GM12878 (cell line): ENCODE results near the gene PDZD2. TPM values are rescaled to one million over a fixed set of nuclear protein-coding genes. Genes with fewer than 3 reads are reported as not detected.

Experiments
- ATAC-seq: fragments of 200-7000 bp; cut with Tn5 transposase; 3 replicates; pipeline ENCODE4 v1.9.1; 2020; ENCODE audit warnings: mild to moderate bottlenecking, moderate library complexity
- BruUV-seq: library from RNA; stranded (reverse); fragments of 400-500 nt; replicated peaks from 2 replicates; lab custom pipeline; 2021; lab: Mats Ljungman, UMichigan
- CTCF ChIA-PET: fragments of 300-600 bp; sonication (Branson Sonifier 250); formaldehyde crosslinking; extraction: SDS; loops from one replicate; lab custom pipeline; 2021; ENCODE audit warnings: inconsistent platforms; lab: Yijun Ruan, JAX
- POLR2A ChIA-PET: fragments of 350-600 bp; formaldehyde crosslinking; extraction: SDS; loops from one replicate; lab custom pipeline; 2021; ENCODE audit warnings: inconsistent platforms; lab: Charles Lee
- RAD21 ChIA-PET: fragments of 300-600 bp; sonication (Branson Sonifier 250); formaldehyde crosslinking; loops from one replicate; lab custom pipeline; 2023; ENCODE audit warnings: antibody characterized with exemption; ENCODE audit not compliant: unreplicated experiment; lab: Charles Lee
- SMC1A ChIA-PET: fragments of 300-600 bp; sonication (Branson Sonifier 250); formaldehyde crosslinking; loops from one replicate; lab custom pipeline; 2023; ENCODE audit not compliant: unreplicated experiment, uncharacterized antibody; lab: Charles Lee
- DNase-seq: peaks from one replicate; pipeline ENCODE4 v3.0.0-alpha.2; 2011; ENCODE audit warnings: low read depth, low spot score
- FAIRE-seq: peaks from 3 replicates; lab custom pipeline; 2011; peaks lifted over from hg19 to GRCh38; lab: Jason Lieb, UNC
- H2AFZ ChIP-seq: 2 replicates; pipeline ENCODE4 v1.6.0; 2011; ENCODE audit warnings: low read depth, low read length, control low read depth; ENCODE audit not compliant: control insufficient read depth
- H3K27ac ChIP-seq: 2 replicates; pipeline ENCODE4 v1.5.1; 2011; ENCODE audit warnings: control low read depth; ENCODE audit not compliant: control insufficient read depth, insufficient read depth
- H3K27me3 ChIP-seq, 2 experiments: replicated peaks in 1 of 2; 2 replicates each; pipeline versions ENCODE4 v1.6.0 to v1.6.1; 2011; ENCODE audit warnings: low read length in 1 of 2; ENCODE audit not compliant: control insufficient read depth in 2 of 2, insufficient read depth in 2 of 2
- H3K36me3 ChIP-seq, 2 experiments: 2 replicates each; pipeline ENCODE4 v1.5.1; 2011; ENCODE audit warnings: low read length in 1 of 2; ENCODE audit not compliant: control insufficient read depth in 2 of 2, insufficient read depth in 2 of 2
- H3K4me1 ChIP-seq: 2 replicates; pipeline ENCODE4 v1.6.1; 2011; ENCODE audit warnings: mild to moderate bottlenecking, low read length, moderate library complexity, mixed read lengths; ENCODE audit not compliant: control insufficient read depth, insufficient read depth
- H3K4me2 ChIP-seq: 2 replicates; pipeline ENCODE4 v1.6.0; 2011; ENCODE audit warnings: control low read depth; ENCODE audit not compliant: control insufficient read depth, insufficient read depth
- H3K4me3 ChIP-seq: fragments of 200-600 bp; sonication (generic); 2 replicates; pipeline ENCODE4 v1.5.1; 2016
- H3K79me2 ChIP-seq: 2 replicates; pipeline ENCODE4 v1.6.0; 2011; ENCODE audit warnings: low read length; ENCODE audit not compliant: control insufficient read depth, insufficient read depth
- H3K9ac ChIP-seq: 2 replicates; pipeline ENCODE4 v1.8.0; 2011; ENCODE audit warnings: low read length, control low read depth, mixed read lengths; ENCODE audit not compliant: control insufficient read depth, insufficient read depth
- H3K9me3 ChIP-seq: replicated peaks from 3 replicates; pipeline ENCODE4 v1.5.1; 2011; ENCODE audit warnings: mild to moderate bottlenecking, low read length; ENCODE audit not compliant: control insufficient read depth, insufficient read depth
- H4K20me1 ChIP-seq: 2 replicates; pipeline ENCODE4 v1.6.0; 2011; ENCODE audit not compliant: control insufficient read depth, insufficient read depth
- BRCA1 ChIP-seq: IDR thresholded peaks from 2 replicates; pipeline ENCODE4 v1.6.1; 2011; ENCODE audit warnings: low read depth, low read length, improper control_type of control experiment
- CREB1 ChIP-seq: IDR thresholded peaks from 2 replicates; pipeline ENCODE4 v1.6.1; 2012; ENCODE audit warnings: low read depth, mild to moderate bottlenecking, inconsistent platforms
- CREM ChIP-seq: IDR thresholded peaks from 2 replicates; pipeline ENCODE4 v1.6.1; 2014; ENCODE audit warnings: antibody characterized with exemption, low read depth
- EP300 ChIP-seq, 2 experiments: fragments of 150-350 bp in 1 of 2; IDR thresholded peaks; 2 replicates each; pipeline ENCODE4 v1.6.1; 2011 to 2012; ENCODE audit warnings: low read depth in 2 of 2, low read length in 2 of 2, borderline replicate concordance in 1 of 2, improper control_type of control experiment in 1 of 2, inconsistent platforms in 1 of 2; ENCODE audit not compliant: control insufficient read depth in 1 of 2
- GATAD2B ChIP-seq: fragments of 450-650 bp; conservative IDR thresholded peaks from 2 replicates; pipeline ENCODE4 v1.6.1; 2017; ENCODE audit warnings: low read depth, mild to moderate bottlenecking, moderate library complexity
- MYB ChIP-seq: fragments of 150-350 bp; IDR thresholded peaks from 2 replicates; pipeline ENCODE4 v1.6.1; 2014; ENCODE audit warnings: mild to moderate bottlenecking, low read depth, low read length, borderline replicate concordance
- POLR2A ChIP-seq: IDR thresholded peaks from 2 replicates; pipeline ENCODE4 v1.6.1; 2011; ENCODE audit warnings: low read depth, mild to moderate bottlenecking, low read length
- SIN3A ChIP-seq: IDR thresholded peaks from 2 replicates; pipeline ENCODE4 v1.6.1; 2012; ENCODE audit warnings: low read depth, low read length, improper control_type of control experiment
- SIX5 ChIP-seq: IDR thresholded peaks from 2 replicates; pipeline ENCODE4 v1.6.1; 2011; ENCODE audit warnings: mild to moderate bottlenecking, low read depth, low read length, moderate library complexity; ENCODE audit not compliant: severe bottlenecking
- STAT1 ChIP-seq: fragments of 450-650 bp; conservative IDR thresholded peaks from 2 replicates; pipeline ENCODE4 v1.6.1; 2014; ENCODE audit warnings: antibody characterized with exemption, mild to moderate bottlenecking
- ZNF24 ChIP-seq: fragments of 450-650 bp; IDR thresholded peaks from 2 replicates; pipeline ENCODE4 v1.6.1; 2017; ENCODE audit warnings: antibody characterized with exemption, mild to moderate bottlenecking
- ZNF384 ChIP-seq: IDR thresholded peaks from 2 replicates; pipeline ENCODE4 v1.6.1; 2012; ENCODE audit warnings: low read depth, mild to moderate bottlenecking, low read length, improper control_type of control experiment, borderline replicate concordance
- WGBS: methylation state at CpG from one replicate; pipeline ENCODE4 v1.1.6; 2016; ENCODE audit warnings: low lambda C conversion rate; ENCODE audit not compliant: insufficient replicate concordance, insufficient coverage; ENCODE audit errors: missing lambda C conversion rate; 5-methylcytosine and 5-hydroxymethylcytosine counted together
- in situ Hi-C: fragments of 300-500 bp; cut with MboI; formaldehyde crosslinking; loops from 9 replicates; pipeline ENCODE4 v1.14.3; 2018; ENCODE audit warnings: mixed read lengths
- intact Hi-C: fragments of 100-400 bp; cut with micrococcal nuclease; formaldehyde crosslinking; loops from one replicate; pipeline ENCODE4 v1.14.2; 2022; ENCODE audit not compliant: unreplicated experiment
- polyA plus RNA-seq, 11 experiments: library from polyadenylated mRNA; depleted of rRNA in 4 of 11; unstranded in 6 of 11; stranded (reverse) in 5 of 11; fragments of >200 nt; fragmentation: Nextera tagmentation in 4 of 11; fragmentation: Illumina TruSeq in 1 of 11; extraction: Ambion mirVana in 4 of 11; extraction: Trizol in 1 of 11; gene quantifications; 1 replicate in 1 of 11; 2 replicates in 10 of 11; pipeline versions ENCODE4 v1.2.1 to v1.2.3, GENCODE V29; 2011 to 2016; ENCODE audit warnings: inconsistent platforms in 2 of 11, missing spikeins in 2 of 11, low read depth in 1 of 11
- total RNA-seq, 4 experiments: library from RNA; depleted of rRNA in 3 of 4; stranded (reverse); fragments of >200 nt in 3 of 4; fragmentation: Illumina TruSeq in 1 of 4; extraction: Trizol in 1 of 4; gene quantifications; 2 replicates each; pipeline versions ENCODE4 v1.2.1 to v1.2.3, GENCODE V29; 2013 to 2021

Gene PDZD2
- total and polyA plus RNA-seq, 10 of the 15 experiments (the other 5 are each of a cell fraction or from before 2014, with no cell fraction given) = 0.01 to 0.58 (median 0.29) TPM; not detected in 3

GRCh38 chr5:31783086-31783645 is 144.2 kb downstream of the PDZD2 start:
- Histone ChIP-seq H3K9me3 (no peaks in the 10 kb centered on the region), H4K20me1 (no peaks in the 10 kb centered on the region), H3K36me3 (no peaks in the 10 kb centered on the region), H2AFZ (no peak overlapping the region), H3K27me3 (no peaks in the 10 kb centered on the region), H3K9ac (no peak overlapping the region), H3K4me1 (no peaks in the 10 kb centered on the region), H3K79me2 (no peaks in the 10 kb centered on the region), H3K4me2 (no peak overlapping the region), H3K27ac (no peak overlapping the region), H3K4me3 (no peak overlapping the region)
- no peak for TF ChIP-seq SIN3A
- no peak for TF ChIP-seq STAT1
- TF ChIP-seq CREB1 = no peak
- TF ChIP-seq EP300 (IDR thresholded peaks at IDR 0.05; ENCODE audit: borderline replicate concordance in 1 of 2, control insufficient read depth in 1 of 2, low read depth in 2 of 2, low read length in 2 of 2) = no peak
- no peak for TF ChIP-seq ZNF384
- no peak for TF ChIP-seq MYB
- TF ChIP-seq POLR2A = no peak
- no peak for TF ChIP-seq SIX5
- no peak for TF ChIP-seq GATAD2B
- no peak for TF ChIP-seq CREM
- no peak for TF ChIP-seq BRCA1
- no peak for TF ChIP-seq ZNF24
- BruUV-seq = no TSS peak
- ChIA-PET SMC1A (no interaction called here), RAD21 (no interaction called here), POLR2A (no interaction called here), CTCF (no interaction called here)
- FAIRE-seq (no peak), DNase-seq (no peak), ATAC-seq (no peak)
- in situ Hi-C loops (no loop called here), intact Hi-C loops (no loop called here)
- WGBS = 53% methylated on average over 10 of the region's 10 CpGs
